B cell (primary cell): Measurements from ENCODE around the gene ZBED5. TPM values are rescaled to one million over a fixed set of nuclear protein-coding genes. Genes with fewer than 3 reads are reported as not detected.

Experiments used
- ATAC-seq: fragments of 200-7000 bp; cut with Tn5 transposase; one replicate; pipeline ENCODE4 v1.10.0; 2021; ENCODE audit warnings: low read depth, mild to moderate bottlenecking, moderate number of reproducible peaks, moderate library complexity
- CTCF ChIA-PET: fragments of 350-600 bp; sonication (Branson Sonifier 250); formaldehyde crosslinking; loops from one replicate; lab custom pipeline; 2021; ENCODE audit warnings: antibody characterized with exemption, inconsistent platforms; lab: Charles Lee
- POLR2A ChIA-PET: fragments of 350-600 bp; sonication (Branson Sonifier 250); formaldehyde crosslinking; loops from one replicate; lab custom pipeline; 2021; ENCODE audit warnings: antibody characterized with exemption; lab: Charles Lee
- DNase-seq: peaks from one replicate; pipeline ENCODE4 v3.0.0; 2013
- H2AFZ ChIP-seq: 2 replicates; pipeline ENCODE4 v1.6.1; 2012; ENCODE audit warnings: mild to moderate bottlenecking, low read depth, low read length; ENCODE audit not compliant: insufficient read depth, poor library complexity, severe bottlenecking
- H3K27ac ChIP-seq, 2 donors: 1 replicate in 1 of 2; 2 replicates in 1 of 2; pipeline ENCODE4 v1.5.1; 2012 to 2013; ENCODE audit warnings: low read length in 2 of 2, mild to moderate bottlenecking in 2 of 2, moderate library complexity in 1 of 2
- H3K27me3 ChIP-seq, 4 experiments: fragments of 200-600 bp in 1 of 4; sonication (generic) in 1 of 4; replicated peaks in 1 of 4; 1 replicate in 2 of 4; 2 replicates in 2 of 4; pipeline versions ENCODE4 v1.6.1 to v1.7.0; 2013 to 2016; ENCODE audit warnings: low read length in 3 of 4, mild to moderate bottlenecking in 2 of 4, mixed read lengths in 1 of 4, moderate library complexity in 1 of 4; ENCODE audit not compliant: insufficient read depth in 4 of 4, control insufficient read depth in 3 of 4; ENCODE audit errors: control extremely low read depth in 1 of 4
- H3K36me3 ChIP-seq, 2 experiments: replicated peaks in 1 of 2; 1 replicate in 1 of 2; 2 replicates in 1 of 2; pipeline versions ENCODE4 v1.6.1 to v1.7.1; 2013; ENCODE audit warnings: low read length in 1 of 2; ENCODE audit not compliant: insufficient read depth in 2 of 2, control insufficient read depth in 1 of 2; ENCODE audit errors: control extremely low read depth in 1 of 2, extremely low read depth in 1 of 2
- H3K4me1 ChIP-seq, 2 donors: fragments of 200-600 bp in 1 of 2; sonication (generic) in 1 of 2; 1 replicate in 1 of 2; 2 replicates in 1 of 2; pipeline versions ENCODE4 v1.5.1 to v1.6.1; 2013 to 2017; ENCODE audit warnings: low read length in 2 of 2; ENCODE audit not compliant: control insufficient read depth in 2 of 2, insufficient read depth in 2 of 2
- H3K4me2 ChIP-seq: replicated peaks from 2 replicates; pipeline ENCODE3; 2012; ENCODE audit warnings: mild to moderate bottlenecking, low read depth, low read length; ENCODE audit not compliant: poor library complexity, severe bottlenecking
- H3K4me3 ChIP-seq, 5 experiments: fragments of 200-600 bp in 1 of 5; sonication (generic) in 1 of 5; 1 replicate in 3 of 5; 2 replicates in 2 of 5; pipeline versions ENCODE4 v1.5.1 to v1.7.0; 2011 to 2016; ENCODE audit warnings: low read length in 4 of 5, mild to moderate bottlenecking in 4 of 5, low read depth in 2 of 5, control low read depth in 1 of 5, moderate library complexity in 1 of 5; ENCODE audit not compliant: insufficient read depth in 1 of 5; ENCODE audit errors: control extremely low read depth in 1 of 5, extremely low read depth in 1 of 5
- H3K79me2 ChIP-seq: fragments of 200-600 bp; sonication (generic); one replicate; pipeline ENCODE4 v1.6.0; 2016; ENCODE audit warnings: low read length; ENCODE audit not compliant: control insufficient read depth, insufficient read depth
- H3K9ac ChIP-seq: fragments of 200-600 bp; sonication (generic); 2 replicates; pipeline ENCODE4 v1.6.1; 2017; ENCODE audit warnings: mild to moderate bottlenecking, low read length, moderate library complexity
- H3K9me3 ChIP-seq, 3 donors: one replicate each; pipeline versions ENCODE4 v1.6.1 to v1.7.1; 2013; ENCODE audit warnings: low read length in 2 of 3; ENCODE audit not compliant: control insufficient read depth in 2 of 3, insufficient read depth in 1 of 3; ENCODE audit errors: control extremely low read depth in 1 of 3
- H4K20me1 ChIP-seq: 2 replicates; pipeline ENCODE4 v1.6.0; 2012; ENCODE audit warnings: mild to moderate bottlenecking, low read length; ENCODE audit not compliant: insufficient read depth, control insufficient read depth, poor library complexity, severe bottlenecking
- H3K27ac Mint-ChIP-seq: one replicate; pipeline ENCODE4 v1.8.0; 2021; ENCODE audit warnings: mixed read lengths
- H3K27me3 Mint-ChIP-seq: one replicate; pipeline ENCODE4 v1.8.0; 2021; ENCODE audit warnings: mixed read lengths
- H3K4me1 Mint-ChIP-seq: one replicate; pipeline ENCODE4 v1.8.0; 2021; ENCODE audit warnings: mixed read lengths
- H3K4me3 Mint-ChIP-seq: one replicate; pipeline ENCODE4 v1.8.0; 2021; ENCODE audit warnings: mixed read lengths
- H3K9me3 Mint-ChIP-seq: one replicate; pipeline ENCODE4 v1.8.0; 2022; ENCODE audit warnings: mixed read lengths; ENCODE audit not compliant: insufficient read depth
- CTCF ChIP-seq: fragments of 200-600 bp; IDR thresholded peaks from one replicate; pipeline ENCODE4 v1.8.0; 2022; ENCODE audit warnings: antibody characterized with exemption, mild to moderate bottlenecking
- EZH2 ChIP-seq: IDR thresholded peaks from 2 replicates; pipeline ENCODE4 v1.6.1; 2012; ENCODE audit warnings: borderline replicate concordance, low read depth, mild to moderate bottlenecking, moderate library complexity, low read length; ENCODE audit not compliant: insufficient read depth, poor library complexity, severe bottlenecking
- WGBS: methylation state at CpG from one replicate; pipeline ENCODE4 v1.1.5; 2013; ENCODE audit warnings: missing lambda C conversion rate; ENCODE audit not compliant: insufficient coverage; 5-methylcytosine and 5-hydroxymethylcytosine counted together
- intact Hi-C: fragments of 100-400 bp; cut with micrococcal nuclease; formaldehyde crosslinking; loops from one replicate; pipeline ENCODE4 v1.10.0; 2022
- polyA plus RNA-seq: library from polyadenylated mRNA; depleted of rRNA; stranded (reverse); fragments of >200 nt; gene quantifications from 2 replicates; pipeline ENCODE4 v1.2.3, GENCODE V29; 2012
- total RNA-seq, 2 donors: library from RNA; stranded (reverse); fragments of 120-200 nt in 1 of 2; gene quantifications; 1 replicate in 1 of 2; 2 replicates in 1 of 2; pipeline versions ENCODE4 v1.2.3 to v1.2.4, GENCODE V29; 2013 to 2022

Gene ZBED5
- total and polyA plus RNA-seq, 2 donors (not counting 1 experiment from before 2014, with no cell fraction given) = 66.6 to 178 TPM

DNA sequence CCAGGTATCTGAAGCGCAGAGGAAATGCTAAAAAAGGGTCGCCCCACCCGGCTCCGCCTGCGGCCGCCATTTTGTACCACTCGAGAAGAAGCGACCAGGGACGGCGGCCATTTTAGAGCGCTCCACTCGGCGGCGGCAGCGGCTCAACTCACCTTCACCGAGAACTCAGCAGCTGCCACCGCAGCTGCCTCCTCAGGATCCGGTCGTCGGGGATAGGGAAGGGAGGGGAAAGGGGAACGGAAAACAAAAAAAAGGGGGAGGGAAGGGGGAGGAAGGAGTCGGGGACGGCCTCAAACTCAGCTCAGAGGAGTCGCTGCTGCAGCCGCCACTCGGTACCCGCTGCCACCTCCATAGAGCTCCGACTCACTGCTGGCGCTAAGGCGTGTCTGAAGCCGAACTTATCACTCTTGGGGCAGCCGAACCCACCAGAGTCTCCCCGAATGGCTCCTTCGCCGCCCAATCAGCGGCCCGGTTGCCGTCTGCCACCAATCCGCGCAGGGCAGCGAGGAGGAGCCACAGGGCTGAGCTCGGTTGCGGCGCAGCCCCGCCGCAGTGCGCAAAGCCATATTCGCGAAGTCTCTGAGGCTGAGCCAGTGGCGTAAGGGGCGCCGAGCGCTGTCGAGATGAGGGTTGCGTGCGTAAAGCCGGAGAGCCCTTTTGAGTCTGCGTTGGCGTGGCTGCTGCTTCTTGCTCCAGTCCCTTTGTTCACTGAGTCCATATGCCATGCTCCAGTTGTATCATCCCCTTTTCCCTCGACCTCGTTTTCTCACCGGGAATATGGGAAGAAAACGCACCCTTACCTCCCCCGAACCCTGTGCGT, 49.1 kb downstream of the ZBED5 start, which contains the start of gene EIF4G2:
TSS of gene EIF4G2 (minus strand) at position 374 of the 820 bp plus-strand sequence.
- peak within 1 kb of the TSS; percentile 98 for H3K9ac ChIP-seq

More for the DNA sequence above, 49.1 kb downstream of the ZBED5 start, which contains the start of gene EIF4G2:
- H4K20me1 ChIP-seq = peaks cover 22% of the 10 kb centered on the region
- Mint-ChIP-seq H3K9me3 (no peaks in the 10 kb centered on the region), H3K27me3 (no peaks in the 10 kb centered on the region), H3K4me1 (peaks cover 39% of the 10 kb centered on the region), H3K27ac (peak within 1 kb of the TSS; percentile 99), H3K4me3 (peak within 1 kb of the TSS; percentile 99)
- H3K9me3 ChIP-seq = no peaks in the 10 kb centered on the region
- ChIA-PET POLR2A (interaction anchor here (0.6 to 3.7 kb wide), 22 partner anchors 9 to 1348 kb away, joined by 3 to 147 read pairs (median 5); partner anchors contain the start of genes CTR9, USP47, ZBED5 and ZNF143), CTCF (interaction anchor here (0.7 to 3.9 kb wide), 16 partner anchors 8 to 1035 kb away, joined by 3 to 27 read pairs (median 4); partner anchors contain the start of genes CTR9 and ZBED5)
- peak within 1 kb of the TSS; percentile 99 for H2AFZ ChIP-seq
- ATAC-seq (peak; percentile 89), DNase-seq (peak; percentile 99)
- peaks cover under 1 to 34% of the 10 kb centered on the region in 2 experiments for H3K36me3 ChIP-seq
- peak within 1 kb of the TSS; percentile 89 to 97 (median 94) for H3K4me3 ChIP-seq
- H3K4me2 ChIP-seq = peak within 1 kb of the TSS; percentile 94
- H3K79me2 ChIP-seq = peaks cover 49% of the 10 kb centered on the region
- H3K27ac ChIP-seq = peak within 1 kb of the TSS; percentile 92 to 96
- TF ChIP-seq CTCF = no peak
- no peak for TF ChIP-seq EZH2
- peaks cover 24 to 26% of the 10 kb centered on the region in 2 donors for H3K4me1 ChIP-seq
- no peaks in the 10 kb centered on the region for H3K27me3 ChIP-seq
- under 1% methylated on average over 59 of the region's 65 CpGs for WGBS
- intact Hi-C loops = loop anchor here (1.0 to 5.0 kb wide), 9 partner anchors 16 to 1348 kb away; partner anchors contain the start of genes CTR9, RNF141, USP47 and ZBED5
